ENCODE measurements around the gene MCCC1. TPM values are rescaled to one million over a fixed set of nuclear protein-coding genes. Genes with fewer than 3 reads are reported as not detected.
"Not testable (repeated sequence)": the region's sequence is repeated elsewhere in the genome, so short reads cannot be mapped to it uniquely, and the experiment has no call there.

MCCC1 gene
- polyA plus RNA-seq, 3 donors, result 53.8 to 73.8 (median 62.0) TPM

DNA sequence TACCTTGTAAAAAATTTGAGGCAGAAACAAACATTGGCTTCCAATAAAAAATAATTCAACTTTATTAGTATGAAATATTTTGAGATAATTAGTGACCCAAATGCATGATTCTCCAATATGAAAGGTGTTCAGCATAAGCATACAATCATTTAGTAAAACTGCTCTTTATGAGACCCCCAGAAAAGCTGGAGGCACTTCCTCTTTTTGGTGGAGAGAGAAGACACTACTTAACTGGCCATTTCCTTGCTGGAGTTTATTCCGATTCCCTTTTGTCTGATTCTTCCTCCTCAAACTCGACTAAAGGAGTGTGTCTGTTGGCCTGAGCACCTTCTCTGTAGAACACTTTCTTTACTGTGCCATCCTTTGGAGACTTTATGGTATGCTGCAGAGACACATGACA, 84.1 kb downstream of the MCCC1 start:
- DNase-seq (ENCODE audit: extremely low read depth in 1 of 11, low read depth in 9 of 11, low spot score in 4 of 11), result no peak

DNA sequence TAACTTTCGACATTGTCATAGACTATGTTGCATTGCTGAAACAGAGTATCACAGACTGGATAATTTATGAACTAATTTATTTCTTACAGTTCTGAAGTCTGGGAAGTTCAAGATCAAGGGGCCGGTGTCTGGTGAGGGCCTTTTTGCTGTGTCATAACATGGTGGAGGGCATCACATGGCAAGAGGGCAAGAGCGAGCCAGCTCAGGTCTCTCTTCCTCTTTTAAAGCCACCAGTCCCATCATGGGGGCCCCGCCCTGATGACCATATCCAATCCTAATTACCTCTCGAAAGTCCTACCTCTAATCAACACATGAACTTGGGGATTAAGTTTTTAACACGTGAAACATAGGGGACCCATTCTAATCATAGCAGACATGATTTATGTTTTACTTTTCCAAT, 85.4 kb downstream of the MCCC1 start:
- DNase-seq (ENCODE audit: extremely low read depth in 1 of 11, low read depth in 9 of 11, low spot score in 4 of 11), result no peak

DNA sequence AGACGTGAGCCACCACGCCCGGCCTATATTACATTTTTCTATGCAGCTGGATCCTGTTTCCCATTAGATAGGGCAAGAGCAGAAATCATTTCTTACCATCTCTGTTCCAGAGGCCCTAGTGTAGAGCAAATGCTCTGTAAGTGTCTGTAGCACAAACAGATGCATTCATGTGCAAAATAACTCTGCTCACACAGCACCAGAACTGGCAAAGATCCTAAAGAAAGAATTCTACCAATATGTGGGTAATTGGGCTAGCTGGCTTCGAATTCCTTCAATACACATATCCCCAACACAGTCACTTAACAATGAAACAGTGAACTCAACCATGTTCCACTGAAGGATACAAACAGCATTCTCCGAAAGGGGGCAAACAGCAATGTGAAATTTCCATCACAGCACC, 86.2 kb downstream of the MCCC1 start:
- no peak for DNase-seq (ENCODE audit: extremely low read depth in 1 of 11, low read depth in 9 of 11, low spot score in 4 of 11)

DNA sequence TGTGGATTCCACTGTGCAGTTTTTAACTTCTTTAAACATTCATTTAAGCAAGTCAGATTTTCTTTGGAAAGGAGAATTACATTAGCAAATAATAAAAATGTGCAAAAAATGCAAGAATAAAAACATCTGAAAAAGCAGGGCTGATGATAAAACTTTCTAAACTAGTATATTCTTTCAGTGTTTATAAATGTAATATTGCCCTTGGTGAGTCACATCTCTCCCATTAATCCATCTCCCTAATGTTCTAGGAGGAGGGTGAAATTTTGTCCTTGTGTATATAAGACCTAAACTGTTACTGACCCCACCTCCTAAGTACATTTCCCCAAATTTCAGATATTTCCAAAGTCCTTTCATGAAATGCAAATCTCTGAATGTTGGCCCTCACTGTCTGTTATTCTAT, 90.5 kb downstream of the MCCC1 start:
- no peak for DNase-seq (ENCODE audit: extremely low read depth in 1 of 11, low read depth in 9 of 11, low spot score in 4 of 11)

DNA sequence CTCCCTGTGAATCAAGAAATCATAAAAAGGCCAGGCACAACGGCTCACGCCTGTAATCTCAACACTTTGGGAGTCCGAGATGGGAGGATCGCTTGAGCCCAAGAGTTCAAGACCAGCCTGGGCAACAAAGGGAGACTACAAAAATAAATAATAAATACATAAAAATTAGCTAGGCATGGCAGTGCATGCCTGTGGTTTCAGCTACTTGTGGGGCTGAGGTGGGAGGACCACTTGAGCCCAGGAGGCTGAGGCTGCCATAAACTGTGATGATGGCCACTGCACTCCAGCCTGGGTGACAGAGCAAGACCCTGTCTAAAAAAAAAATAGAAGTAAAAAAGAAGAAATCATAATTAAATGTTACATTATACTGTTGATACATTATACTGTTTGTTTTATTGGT, 91.0 kb downstream of the MCCC1 start:
- no peak for DNase-seq (ENCODE audit: extremely low read depth in 1 of 11, low read depth in 9 of 11, low spot score in 4 of 11)

DNA sequence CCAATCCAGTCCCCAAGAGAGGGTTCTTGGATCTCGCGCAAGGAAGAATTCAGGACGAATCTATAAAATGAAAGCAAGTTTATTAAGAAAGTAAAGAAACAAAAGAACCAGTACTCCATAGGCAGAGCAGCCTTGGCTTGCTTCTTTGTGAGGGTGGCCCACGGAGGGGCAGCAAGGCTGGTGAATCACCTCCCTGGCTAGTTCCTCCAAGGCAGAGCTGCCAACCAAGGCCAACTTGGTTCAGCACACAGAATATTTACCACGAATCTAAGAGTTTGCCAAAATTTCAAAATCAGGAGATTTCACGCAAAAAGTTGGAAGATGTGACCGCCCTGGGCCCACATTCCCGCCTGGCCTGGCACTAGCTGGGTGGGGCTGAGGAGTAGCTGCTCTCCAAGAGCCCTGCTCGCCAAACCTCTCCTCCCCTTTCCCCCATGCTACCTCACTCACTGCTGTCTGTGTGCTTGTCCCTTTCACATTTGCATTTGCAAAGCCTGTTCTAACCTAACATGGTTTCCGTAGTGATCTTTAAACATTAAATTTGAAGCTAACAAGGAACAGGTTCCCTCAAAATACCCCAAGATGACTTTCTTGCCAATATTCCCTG, 92.8 kb downstream of the MCCC1 start:
- DNase-seq (ENCODE audit: extremely low read depth in 1 of 11, low read depth in 9 of 11, low spot score in 4 of 11), result no peak

DNA sequence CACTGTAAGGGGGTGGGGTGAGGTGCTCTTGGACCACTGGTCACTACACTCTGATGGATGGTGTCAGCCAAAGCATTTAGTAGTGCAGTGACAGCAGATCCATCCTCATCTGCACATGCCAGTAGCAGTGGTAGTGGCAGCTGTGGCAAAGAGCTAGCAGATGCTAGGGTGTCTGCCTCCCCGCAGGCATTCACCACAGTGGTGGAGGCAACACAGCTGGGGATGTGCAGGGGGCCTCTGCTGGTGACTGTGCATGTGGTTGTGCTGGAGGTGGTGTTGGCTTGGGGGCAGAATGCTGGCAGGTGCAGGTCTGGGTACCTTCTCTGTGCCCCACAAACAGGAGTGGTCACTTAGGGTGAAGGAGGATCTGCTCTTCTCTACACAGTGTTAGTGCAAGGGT, 99.5 kb downstream of the MCCC1 start:
- DNase-seq (ENCODE audit: extremely low read depth in 1 of 11, low read depth in 9 of 11, low spot score in 4 of 11), result no peak

DNA sequence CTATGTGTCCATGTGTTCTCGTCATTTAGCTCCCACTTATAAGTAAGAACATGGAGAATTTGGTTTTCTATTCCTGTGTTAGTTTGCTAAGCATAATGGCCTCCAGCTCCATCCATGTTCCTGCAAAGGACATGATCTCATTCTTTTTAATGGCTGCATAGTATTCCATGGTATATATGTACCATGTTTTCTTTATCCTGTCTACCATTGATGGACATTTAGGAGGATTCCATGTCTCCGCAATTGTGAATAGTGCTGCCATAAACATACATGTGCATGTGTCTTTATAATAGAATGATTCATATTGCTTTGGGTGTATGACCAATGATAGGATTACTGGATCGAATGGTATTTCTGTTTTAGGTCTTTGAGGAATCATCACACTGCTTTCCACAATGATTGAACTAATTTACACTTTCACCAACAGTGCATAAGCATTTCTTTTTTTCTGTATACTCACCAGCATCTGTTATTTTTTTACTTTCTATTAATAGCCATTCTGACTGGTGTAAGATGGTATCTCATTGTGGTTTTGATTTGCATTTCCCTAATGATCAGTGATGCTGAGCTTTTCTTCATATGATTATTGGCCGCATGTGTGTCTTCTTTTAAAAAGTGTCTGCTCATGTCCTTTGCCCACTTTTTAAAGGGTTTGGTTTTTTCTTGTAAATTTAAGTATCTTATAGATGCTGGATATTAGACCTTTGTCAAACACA, 105.7 kb downstream of the MCCC1 start:
- not testable (repeated sequence) for DNase-seq (ENCODE audit: extremely low read depth in 1 of 11, low read depth in 9 of 11, low spot score in 4 of 11)

DNA sequence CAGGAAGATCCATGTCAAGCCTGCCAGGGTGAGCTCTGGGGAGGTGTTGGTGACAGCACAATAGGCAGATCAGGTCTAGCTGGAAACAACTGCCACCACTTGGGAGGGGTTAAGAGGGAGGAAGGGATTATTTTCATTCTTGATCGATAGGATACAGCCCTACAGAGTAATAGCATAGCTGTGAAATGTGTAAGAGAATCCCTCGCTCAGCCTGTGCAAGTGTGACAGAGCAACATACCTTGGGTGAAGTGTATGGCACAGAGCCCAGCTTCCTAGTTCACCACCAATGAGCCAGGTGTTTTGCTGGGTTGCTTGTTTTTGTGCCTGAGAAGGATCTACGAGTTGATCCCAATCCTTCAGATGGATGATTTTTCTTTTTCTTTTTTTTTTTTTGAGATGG, 109.7 kb downstream of the MCCC1 start:
- no peak for DNase-seq (ENCODE audit: extremely low read depth in 1 of 11, low read depth in 9 of 11, low spot score in 4 of 11)

DNA sequence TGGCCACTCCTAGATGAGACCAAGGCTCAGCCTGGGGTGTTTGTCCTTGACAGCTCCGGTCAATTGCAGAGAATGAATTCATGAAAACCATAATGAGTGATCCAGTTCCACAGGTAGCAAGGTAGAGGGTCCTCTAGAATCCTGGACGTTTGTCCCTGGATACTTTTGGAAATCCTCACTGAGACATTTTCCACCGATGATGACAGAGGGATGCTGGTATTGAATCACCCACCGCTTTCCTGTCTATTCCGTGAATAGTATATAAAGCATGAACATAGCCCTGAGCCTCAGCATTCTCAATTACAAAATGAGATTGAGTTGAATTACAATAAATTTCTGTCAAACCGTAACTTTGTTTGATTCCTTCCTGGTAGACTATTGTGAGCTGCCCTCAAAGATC, 113.3 kb downstream of the MCCC1 start:
- no peak for DNase-seq (ENCODE audit: extremely low read depth in 1 of 11, low read depth in 9 of 11, low spot score in 4 of 11)

DNA sequence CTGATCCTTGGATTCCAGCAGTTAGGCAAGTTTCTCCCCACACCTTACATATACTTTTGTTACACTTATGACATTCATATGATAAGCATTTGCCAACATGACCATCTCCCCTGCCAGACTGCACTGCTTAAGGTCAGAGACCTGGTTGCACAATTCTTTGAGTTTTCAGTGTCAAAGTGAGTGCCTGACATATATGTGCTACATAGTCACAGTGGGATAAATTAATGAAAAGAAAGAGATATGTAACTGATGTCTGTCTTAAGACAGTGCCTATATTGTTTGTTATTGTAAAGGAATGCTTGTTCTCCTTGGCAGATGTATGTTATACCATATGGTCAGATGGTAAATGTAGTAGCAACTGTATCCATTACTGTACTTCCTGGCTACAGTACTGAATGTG, 115.4 kb downstream of the MCCC1 start:
- DNase-seq (ENCODE audit: extremely low read depth in 1 of 11, low read depth in 9 of 11, low spot score in 4 of 11), result no peak

DNA sequence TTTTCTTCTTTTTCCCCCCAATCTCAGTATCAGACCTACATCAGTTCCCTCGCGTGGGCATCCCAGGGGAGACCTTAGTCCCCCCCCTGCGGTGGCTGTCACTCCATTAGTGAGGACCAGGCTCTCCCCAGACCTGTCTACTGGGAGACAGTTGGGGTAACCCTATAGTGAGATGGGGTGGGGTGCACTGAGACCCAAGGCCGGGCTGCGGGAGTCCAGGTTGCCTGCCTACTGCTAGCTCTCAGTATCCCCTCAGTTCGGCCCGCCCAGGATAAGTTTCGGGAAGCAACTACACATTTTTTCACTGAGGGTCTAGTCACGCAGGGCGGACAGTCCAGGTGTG, 118.3 kb downstream of the MCCC1 start:
- no peak for DNase-seq (ENCODE audit: extremely low read depth in 1 of 11, low read depth in 9 of 11, low spot score in 4 of 11)

DNA sequence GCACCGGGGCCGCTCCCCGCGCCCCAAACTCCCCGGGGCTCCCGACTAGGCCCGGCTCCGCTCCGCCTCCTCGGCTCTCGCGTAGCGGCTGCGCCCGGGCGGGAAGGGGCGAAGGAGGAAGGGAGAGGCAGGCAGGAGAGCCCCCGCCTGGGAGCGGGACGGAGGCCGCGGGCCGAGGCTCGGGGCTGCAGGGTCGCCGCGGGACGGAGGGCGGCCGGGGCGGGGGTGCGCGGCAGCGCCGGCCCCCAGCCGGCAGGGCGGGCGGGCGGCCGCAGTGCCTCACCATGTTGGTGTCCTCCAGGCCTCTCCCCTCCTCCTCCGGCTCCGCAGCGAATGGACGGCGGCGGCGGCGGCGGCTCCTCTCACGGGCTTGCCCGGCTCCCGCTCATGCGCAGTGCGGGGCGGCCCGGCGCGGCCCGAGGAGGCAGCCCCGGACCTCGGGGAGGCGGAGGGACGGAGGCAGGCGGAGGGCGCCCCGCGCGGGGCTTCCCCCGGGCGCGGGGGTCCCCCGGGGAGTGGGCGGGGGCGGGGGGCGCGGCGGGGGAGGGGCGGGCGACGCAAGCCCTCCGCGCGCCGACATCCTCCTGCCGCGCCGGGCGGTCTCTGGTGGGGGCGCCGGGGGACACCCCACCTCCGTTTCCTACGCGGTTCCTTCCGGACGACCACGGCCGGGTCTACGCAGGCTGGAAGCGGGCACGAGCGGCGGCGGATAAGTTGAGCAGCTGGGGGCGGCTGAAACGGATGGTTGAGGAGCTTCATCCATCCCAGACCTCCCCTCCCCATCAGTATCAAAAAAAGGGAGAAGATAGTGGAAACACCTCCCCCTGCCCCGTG, 118.9 kb downstream of the MCCC1 start, which contains the start of gene DCUN1D1:
DCUN1D1 (minus strand) TSS at position 335 of the 834 bp plus-strand sequence; CDS start at position 286, 49 bp downstream.
- peak in 9 of 11 donors; percentile 52 to 89 (median 84) for DNase-seq (ENCODE audit: extremely low read depth in 1 of 11, low read depth in 9 of 11, low spot score in 4 of 11)

DNA sequence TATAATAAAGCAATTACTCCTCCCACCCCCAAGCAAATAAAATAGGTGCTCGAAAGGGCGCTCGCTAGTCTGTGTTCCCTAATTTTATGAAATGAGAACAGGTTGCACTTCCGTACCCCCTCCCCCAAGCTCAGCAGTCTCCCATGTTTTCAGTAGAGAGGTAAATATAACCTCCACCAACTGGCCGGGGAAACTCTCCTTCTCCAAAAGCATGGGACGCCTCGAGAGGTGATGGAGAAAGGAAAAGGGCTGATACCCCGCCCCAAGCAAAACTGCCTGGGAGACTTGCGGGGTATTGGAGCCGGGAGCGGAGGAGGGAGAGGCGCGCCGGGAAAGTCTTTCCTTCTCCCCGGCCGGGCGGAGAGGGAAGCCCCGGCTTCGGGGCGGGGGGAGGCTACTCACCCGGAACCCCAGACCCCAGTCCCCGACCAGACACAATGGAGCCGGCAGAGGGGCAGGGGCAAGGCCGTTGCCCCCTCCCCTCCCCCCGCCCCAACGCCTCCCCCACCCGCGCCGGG, 119.6 kb downstream of the MCCC1 start:
- DNase-seq (ENCODE audit: extremely low read depth in 1 of 11, low read depth in 9 of 11, low spot score in 4 of 11), result peak in 3 of 11 donors; percentile 13 to 34 (median 34)

DNA sequence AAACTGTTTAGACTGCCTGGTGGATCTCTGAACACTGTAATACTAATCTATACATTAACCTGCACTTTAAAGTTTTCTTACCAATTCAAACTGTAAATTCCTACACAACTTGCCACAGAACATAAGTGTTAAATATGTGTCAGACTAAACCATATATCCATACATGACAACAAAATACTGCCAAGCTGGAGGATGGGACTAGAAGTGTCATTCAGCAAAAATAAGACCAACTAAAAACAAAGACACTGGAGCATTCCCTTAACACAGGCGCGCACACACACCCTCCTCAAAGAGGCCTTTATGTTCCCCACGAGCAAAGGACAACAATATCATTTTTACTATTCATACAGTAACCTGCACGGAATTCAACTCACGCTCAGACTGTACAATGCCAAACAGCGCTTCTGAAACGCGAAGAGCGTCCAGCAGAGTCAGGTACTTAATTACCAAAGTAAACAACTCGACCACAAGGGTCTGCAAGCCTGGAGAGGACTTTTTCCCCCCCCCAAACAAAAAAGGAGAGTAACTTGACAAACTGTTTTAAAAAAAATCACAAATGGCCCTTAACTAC, 120.1 kb downstream of the MCCC1 start:
- DNase-seq (ENCODE audit: extremely low read depth in 1 of 11, low read depth in 9 of 11, low spot score in 4 of 11), result peak in 1 of 11 donors; percentile 13

DNA sequence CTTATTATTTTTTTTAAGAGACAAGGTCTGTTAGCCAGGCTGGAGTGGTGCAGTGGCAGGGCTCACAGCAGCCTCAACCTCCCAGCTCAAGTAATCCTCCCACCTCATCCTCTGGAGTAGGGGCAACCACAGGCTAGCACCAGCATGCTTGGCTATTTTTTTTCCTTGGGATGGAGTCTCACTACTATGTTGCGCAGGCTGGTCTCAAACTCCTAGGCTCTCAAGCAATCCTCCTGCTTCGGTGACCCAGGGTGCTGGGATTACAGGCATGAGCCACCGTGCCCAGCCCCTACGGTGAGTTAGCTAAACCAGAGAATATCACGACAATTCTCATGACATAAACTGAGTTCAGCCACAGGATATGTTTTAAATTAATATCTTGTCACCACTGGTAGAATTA, 120.9 kb downstream of the MCCC1 start:
- no peak for DNase-seq (ENCODE audit: extremely low read depth in 1 of 11, low read depth in 9 of 11, low spot score in 4 of 11)

DNA sequence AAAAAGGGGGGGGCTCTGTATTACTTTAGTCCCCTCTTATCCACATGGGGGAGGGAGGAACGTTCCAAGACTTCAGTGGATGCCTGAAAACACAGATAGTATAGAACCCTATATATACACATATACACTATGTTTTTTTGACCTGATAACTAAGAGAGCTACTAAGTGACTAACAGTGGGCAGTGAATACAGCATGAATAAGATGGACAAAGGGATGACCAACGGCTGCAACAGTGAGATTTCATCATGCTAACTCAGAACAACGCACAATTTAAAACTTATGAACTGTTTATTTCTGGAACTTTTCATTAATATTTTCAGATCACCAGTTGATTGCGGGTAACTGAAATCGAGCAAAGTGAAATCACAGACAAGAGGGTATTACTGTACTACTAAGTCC, 126.2 kb downstream of the MCCC1 start:
- no peak for DNase-seq (ENCODE audit: extremely low read depth in 1 of 11, low read depth in 9 of 11, low spot score in 4 of 11)

DNA sequence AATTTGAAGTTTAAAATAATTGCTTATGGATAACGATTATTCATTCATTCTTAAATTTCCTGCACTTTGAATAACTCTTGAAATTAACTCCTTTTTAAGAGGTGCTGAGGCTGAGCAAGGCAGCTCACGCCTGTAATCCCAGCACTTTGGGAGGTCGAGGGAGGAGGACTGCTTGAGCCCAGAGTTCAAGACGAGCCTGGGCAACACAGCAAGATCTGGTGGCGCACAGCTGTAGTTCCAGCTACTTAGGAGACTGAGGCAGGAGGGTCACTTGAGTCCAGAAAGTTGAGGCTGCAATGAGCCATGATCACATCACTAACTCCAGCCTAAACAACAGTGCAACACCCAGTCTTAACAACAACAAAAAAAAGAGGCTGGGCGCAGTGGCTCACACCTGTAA, 126.9 kb downstream of the MCCC1 start:
- DNase-seq (ENCODE audit: extremely low read depth in 1 of 11, low read depth in 9 of 11, low spot score in 4 of 11), result no peak

DNA sequence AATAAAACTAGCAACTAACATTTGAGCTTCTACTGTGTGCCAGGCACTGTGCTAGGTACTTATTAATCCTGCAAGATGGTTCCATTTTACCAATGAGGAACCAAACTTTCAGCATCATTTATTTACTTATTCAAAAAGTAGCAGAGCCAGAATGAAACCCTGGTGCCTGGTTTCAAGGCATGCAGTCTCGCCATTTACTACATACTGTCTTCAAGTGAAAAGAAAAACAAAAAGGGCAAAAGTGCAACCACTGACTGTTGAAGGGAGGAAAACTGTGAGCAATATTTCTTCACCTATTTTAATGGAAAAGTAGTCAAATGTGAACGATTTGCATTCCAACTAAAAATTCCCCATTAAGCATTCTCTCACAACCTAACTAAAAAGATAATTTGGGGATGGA, 127.7 kb downstream of the MCCC1 start:
- peak in 4 of 11 donors; percentile 10 to 44 (median 28) for DNase-seq (ENCODE audit: extremely low read depth in 1 of 11, low read depth in 9 of 11, low spot score in 4 of 11)
